DOHH2 (cell line): ENCODE measurements around the gene IFT57.

Experiments
- H3F3A ChIP-seq: fragments of 200-600 bp; sonication (generic), shearing (Covaris generic); 2 replicates; pipeline ENCODE4 v1.6.0; 2016; ENCODE audit warnings: antibody characterized with exemption, mild to moderate bottlenecking; ENCODE audit not compliant: control insufficient read depth, insufficient read depth
- H3K27ac ChIP-seq: fragments of 200-600 bp; sonication (generic); 2 replicates; pipeline ENCODE4 v1.5.1; 2014; ENCODE audit warnings: low read depth, mild to moderate bottlenecking, low read length, moderate library complexity
- H3K27me3 ChIP-seq: fragments of 200-600 bp; sonication (generic); 2 replicates; pipeline ENCODE4 v1.6.1; 2014; ENCODE audit warnings: mild to moderate bottlenecking, low read length, mixed read lengths; ENCODE audit not compliant: control insufficient read depth
- H3K36me3 ChIP-seq: fragments of 200-600 bp; sonication (generic); 2 replicates; pipeline ENCODE4 v1.6.1; 2014; ENCODE audit warnings: mild to moderate bottlenecking, low read length, moderate library complexity, mixed read lengths; ENCODE audit not compliant: control insufficient read depth
- H3K4me1 ChIP-seq: fragments of 200-600 bp; sonication (generic); 2 replicates; pipeline ENCODE4 v1.6.1; 2014; ENCODE audit warnings: mild to moderate bottlenecking, low read length, mixed read lengths; ENCODE audit not compliant: control insufficient read depth
- H3K4me2 ChIP-seq: fragments of 200-600 bp; sonication (generic); 2 replicates; pipeline ENCODE4 v1.6.0; 2014; ENCODE audit warnings: mild to moderate bottlenecking, low read length, moderate library complexity
- H3K4me3 ChIP-seq: fragments of 200-600 bp; sonication (generic); 2 replicates; pipeline ENCODE4 v1.5.1; 2014; ENCODE audit warnings: mild to moderate bottlenecking, low read length, mixed read lengths
- H3K79me2 ChIP-seq: fragments of 200-600 bp; sonication (generic); 2 replicates; pipeline ENCODE4 v1.6.1; 2014; ENCODE audit warnings: mild to moderate bottlenecking, low read length, mixed read lengths; ENCODE audit not compliant: control insufficient read depth
- H3K9me2 ChIP-seq: fragments of 200-600 bp; sonication (generic); replicated peaks from 2 replicates; pipeline ENCODE4 v1.6.1; 2014; ENCODE audit warnings: mild to moderate bottlenecking, low read length, mixed read lengths; ENCODE audit not compliant: control insufficient read depth
- H3K9me3 ChIP-seq: fragments of 200-600 bp; sonication (generic); 2 replicates; pipeline ENCODE4 v1.6.1; 2014; ENCODE audit warnings: antibody characterized with exemption, low read length, mixed read lengths; ENCODE audit not compliant: control insufficient read depth, insufficient read depth
- H4K20me1 ChIP-seq: fragments of 200-600 bp; sonication (generic); 2 replicates; pipeline ENCODE4 v1.6.0; 2014; ENCODE audit warnings: low read depth, mild to moderate bottlenecking, antibody characterized with exemption, low read length, moderate library complexity; ENCODE audit not compliant: control insufficient read depth, insufficient read depth
- EZH2phosphoT487 ChIP-seq: fragments of 200-600 bp; sonication (generic); IDR thresholded peaks from 2 replicates; pipeline ENCODE4 v1.6.1; 2017; ENCODE audit warnings: borderline replicate concordance, mild to moderate bottlenecking, antibody characterized with exemption, low read length, moderate library complexity, mixed read lengths
- TF ChIP-seq, protein P1 (sequence below): fragments of 200-600 bp; sonication (generic); IDR thresholded peaks from one replicate; pipeline ENCODE4 v1.5.1; 2014; ENCODE audit warnings: antibody characterized with exemption, mild to moderate bottlenecking, low read depth, low read length; ENCODE audit not compliant: poor library complexity, severe bottlenecking

Gene IFT57

GRCh38 chr3:108218811-108219210 is 3.4 kb downstream of the IFT57 start:
- Histone ChIP-seq H4K20me1 (no peaks in the 10 kb centered on the region), H3K9me3 (no peaks in the 10 kb centered on the region), H3K36me3 (peaks cover 44% of the 10 kb centered on the region), H3K27me3 (no peaks in the 10 kb centered on the region), H3K27ac (peak overlapping the region; percentile 87), H3K4me2 (peak overlapping the region; percentile 89), H3K4me3 (peak overlapping the region; percentile 90), H3K9me2 (no peaks in the 10 kb centered on the region), H3K79me2 (peaks cover 67% of the 10 kb centered on the region), H3F3A (peaks cover 4% of the 10 kb centered on the region; the same call in 1 of the 2 replicates), H3K4me1 (peaks cover 51% of the 10 kb centered on the region)
- no peak for TF ChIP-seq EZH2phosphoT487
- TF ChIP-seq, protein P1, sequence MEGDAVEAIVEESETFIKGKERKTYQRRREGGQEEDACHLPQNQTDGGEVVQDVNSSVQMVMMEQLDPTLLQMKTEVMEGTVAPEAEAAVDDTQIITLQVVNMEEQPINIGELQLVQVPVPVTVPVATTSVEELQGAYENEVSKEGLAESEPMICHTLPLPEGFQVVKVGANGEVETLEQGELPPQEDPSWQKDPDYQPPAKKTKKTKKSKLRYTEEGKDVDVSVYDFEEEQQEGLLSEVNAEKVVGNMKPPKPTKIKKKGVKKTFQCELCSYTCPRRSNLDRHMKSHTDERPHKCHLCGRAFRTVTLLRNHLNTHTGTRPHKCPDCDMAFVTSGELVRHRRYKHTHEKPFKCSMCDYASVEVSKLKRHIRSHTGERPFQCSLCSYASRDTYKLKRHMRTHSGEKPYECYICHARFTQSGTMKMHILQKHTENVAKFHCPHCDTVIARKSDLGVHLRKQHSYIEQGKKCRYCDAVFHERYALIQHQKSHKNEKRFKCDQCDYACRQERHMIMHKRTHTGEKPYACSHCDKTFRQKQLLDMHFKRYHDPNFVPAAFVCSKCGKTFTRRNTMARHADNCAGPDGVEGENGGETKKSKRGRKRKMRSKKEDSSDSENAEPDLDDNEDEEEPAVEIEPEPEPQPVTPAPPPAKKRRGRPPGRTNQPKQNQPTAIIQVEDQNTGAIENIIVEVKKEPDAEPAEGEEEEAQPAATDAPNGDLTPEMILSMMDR, result no peak

GRCh38 chr3:108215871-108216270 is 6.4 kb downstream of the IFT57 start:
- peaks cover 68% of the 10 kb centered on the region for H3K36me3 ChIP-seq
- H3K79me2 ChIP-seq, result peaks cover 47% of the 10 kb centered on the region
- H3K4me2 ChIP-seq, result peak overlapping the region; percentile 1; the same call in 1 of the 2 replicates
- H3K4me1 ChIP-seq, result peaks cover 38% of the 10 kb centered on the region
- H3K27ac ChIP-seq, result no peak overlapping the region
- H3K9me2 ChIP-seq, result no peaks in the 10 kb centered on the region
- H3K4me3 ChIP-seq, result no peak overlapping the region
- H4K20me1 ChIP-seq, result no peaks in the 10 kb centered on the region
- H3F3A ChIP-seq, result peaks cover 4% of the 10 kb centered on the region; the same call in 1 of the 2 replicates
- TF ChIP-seq, protein P1, result no peak
- no peak for TF ChIP-seq EZH2phosphoT487
- H3K27me3 ChIP-seq, result no peaks in the 10 kb centered on the region
- H3K9me3 ChIP-seq, result no peaks in the 10 kb centered on the region

GRCh38 chr3:108209579-108209978 is 12.6 kb downstream of the IFT57 start:
- Histone ChIP-seq H3K27ac (no peak overlapping the region), H3K36me3 (peaks cover 63% of the 10 kb centered on the region), H3K4me3 (no peak overlapping the region), H3K27me3 (no peaks in the 10 kb centered on the region), H3K79me2 (no peaks in the 10 kb centered on the region), H3K4me1 (no peaks in the 10 kb centered on the region), H3K9me2 (no peaks in the 10 kb centered on the region), H4K20me1 (no peaks in the 10 kb centered on the region), H3K4me2 (no peak overlapping the region), H3K9me3 (no peaks in the 10 kb centered on the region), H3F3A (no peaks in the 10 kb centered on the region)
- no peak for TF ChIP-seq EZH2phosphoT487
- TF ChIP-seq, protein P1, result no peak
